K562 (cell line): ENCODE results near the gene ARSJ. TPM values are rescaled to one million over a fixed set of nuclear protein-coding genes. Genes with fewer than 3 reads are reported as not detected.

Source experiments
- ATAC-seq: fragments of 200-7000 bp; cut with Tn5 transposase; 3 replicates; pipeline ENCODE4 v1.9.1; 2020; ENCODE audit warnings: moderate library complexity
- BruUV-seq: library from RNA; stranded (reverse); fragments of 400-500 nt; replicated peaks from 2 replicates; lab custom pipeline; 2021; lab: Mats Ljungman, UMichigan
- CTCF ChIA-PET: fragments of 300-600 bp; formaldehyde crosslinking; extraction: SDS; loops from one replicate; lab custom pipeline; 2021; ENCODE audit warnings: low intra/inter-chr PET ratio; lab: Yijun Ruan, JAX
- POLR2A ChIA-PET: fragments of 300-600, 350-650 bp; sonication (Branson Sonifier 250); formaldehyde crosslinking; extraction: SDS; loops from one replicate; lab custom pipeline; 2021; ENCODE audit warnings: antibody characterized with exemption, inconsistent platforms; lab: Yijun Ruan, JAX
- DNase-seq, 4 experiments: peaks; one replicate each; pipeline versions ENCODE4 v3.0.0 to v3.0.0-alpha.2; 2011 to 2018; ENCODE audit warnings: low spot score in 3 of 4, mixed read lengths in 3 of 4; ENCODE audit errors: extremely low read depth in 1 of 4
- FAIRE-seq: peaks from 2 replicates; lab custom pipeline; 2011; peaks lifted over from hg19 to GRCh38; lab: Jason Lieb, UNC
- H2AFZ ChIP-seq: 2 replicates; pipeline ENCODE4 v1.6.0; 2011; ENCODE audit warnings: low read depth, low read length, control low read depth, inconsistent platforms
- H3K27ac ChIP-seq: fragments of 200-600 bp; 3 replicates; pipeline ENCODE4 v1.8.0; 2011; ENCODE audit warnings: low read depth, mild to moderate bottlenecking, control low read depth, inconsistent platforms, low read length, moderate library complexity, mixed read lengths; ENCODE audit errors: extremely low read depth
- H3K27me3 ChIP-seq, 2 experiments: fragments of 300-600 bp in 1 of 2; 2 replicates in 1 of 2; 3 replicates in 1 of 2; pipeline versions ENCODE4 v1.6.0 to v1.8.0; 2011; ENCODE audit warnings: inconsistent platforms in 2 of 2, low read length in 2 of 2, mild to moderate bottlenecking in 1 of 2, mixed read lengths in 1 of 2, moderate library complexity in 1 of 2; ENCODE audit not compliant: control insufficient read depth in 2 of 2, insufficient read depth in 2 of 2
- H3K36me3 ChIP-seq: fragments of 300-600 bp; 3 replicates; pipeline ENCODE4 v1.8.0; 2011; ENCODE audit warnings: mild to moderate bottlenecking, low read length, inconsistent platforms; ENCODE audit not compliant: control insufficient read depth, insufficient read depth
- H3K4me1 ChIP-seq, 2 experiments: fragments of 200-600 bp in 1 of 2; replicated peaks in 1 of 2; 2 replicates in 1 of 2; 3 replicates in 1 of 2; pipeline versions ENCODE4 v1.5.1 to v1.8.0; 2011; ENCODE audit warnings: inconsistent platforms in 2 of 2, low read length in 2 of 2, mild to moderate bottlenecking in 1 of 2, mixed read lengths in 1 of 2, moderate library complexity in 1 of 2; ENCODE audit not compliant: control insufficient read depth in 2 of 2, insufficient read depth in 2 of 2
- H3K4me2 ChIP-seq: 2 replicates; pipeline ENCODE4 v1.6.1; 2011; ENCODE audit warnings: low read length, control low read depth, inconsistent platforms, mixed read lengths; ENCODE audit not compliant: insufficient read depth
- H3K4me3 ChIP-seq: fragments of 200-600 bp; sonication (generic), shearing (Covaris generic); 2 replicates; pipeline ENCODE4 v1.5.1; 2016; ENCODE audit warnings: control low read depth, inconsistent platforms
- H3K79me2 ChIP-seq: fragments of 200-600 bp; 3 replicates; pipeline ENCODE4 v1.8.0; 2011; ENCODE audit warnings: low read length, inconsistent platforms; ENCODE audit not compliant: control insufficient read depth, insufficient read depth
- H3K9ac ChIP-seq, 2 experiments: 2 replicates each; pipeline versions ENCODE4 v1.6.0 to v1.6.1; 2011; ENCODE audit warnings: low read depth in 2 of 2, low read length in 2 of 2, control low read depth in 1 of 2, inconsistent platforms in 1 of 2, mild to moderate bottlenecking in 1 of 2, mixed read lengths in 1 of 2; ENCODE audit not compliant: insufficient read depth in 1 of 2
- H3K9me1 ChIP-seq: one replicate; pipeline ENCODE4 v1.6.0; 2011; ENCODE audit warnings: inconsistent platforms, mild to moderate bottlenecking, low read length, moderate library complexity; ENCODE audit not compliant: control insufficient read depth, insufficient read depth
- H3K9me3 ChIP-seq: replicated peaks from 2 replicates; pipeline ENCODE4 v1.5.1; 2011; ENCODE audit warnings: low read depth, low read length, inconsistent platforms; ENCODE audit not compliant: control insufficient read depth, insufficient read depth
- H4K20me1 ChIP-seq: replicated peaks from 2 replicates; pipeline ENCODE4 v1.6.1; 2011; ENCODE audit warnings: low read length, inconsistent platforms, mixed read lengths; ENCODE audit not compliant: control insufficient read depth, insufficient read depth
- AFF4 ChIP-seq: sonication (generic); formaldehyde crosslinking; IDR thresholded peaks from 2 replicates; pipeline ENCODE4 v1.8.0; 2023; ENCODE audit warnings: mild to moderate bottlenecking, missing genetic modification reagents
- ELF2 ChIP-seq: fragments of 250-450 bp; sonication (Bioruptor Pico); IDR thresholded peaks from 2 replicates; pipeline ENCODE4 v1.5.0; 2021; ENCODE audit warnings: mild to moderate bottlenecking
- ETS1 ChIP-seq: conservative IDR thresholded peaks from 2 replicates; pipeline ENCODE4 v1.6.1; 2011; ENCODE audit warnings: low read depth, mild to moderate bottlenecking, low read length; ENCODE audit not compliant: control insufficient read depth
- JUND ChIP-seq, 2 experiments: IDR thresholded peaks; 2 replicates in 1 of 2; 3 replicates in 1 of 2; pipeline ENCODE4 v1.6.1; 2011; ENCODE audit warnings: borderline replicate concordance in 2 of 2, low read depth in 2 of 2, low read length in 2 of 2, improper control_type of control experiment in 1 of 2, missing biosample characterization in 1 of 2, missing genetic modification characterization in 1 of 2, missing genetic modification reagents in 1 of 2
- RBM15 ChIP-seq: fragments of 200-400 bp; formaldehyde crosslinking; IDR thresholded peaks from 2 replicates; pipeline ENCODE4 v1.6.1; 2018; ENCODE audit warnings: mild to moderate bottlenecking, low read length, moderate library complexity; ENCODE audit not compliant: insufficient read depth
- RFX1 ChIP-seq: fragments of 450-650 bp; IDR thresholded peaks from 2 replicates; pipeline ENCODE4 v1.6.1; 2016; ENCODE audit warnings: mild to moderate bottlenecking, moderate library complexity
- SAP30 ChIP-seq: fragments of 200-600 bp; sonication (generic); IDR thresholded peaks from 2 replicates; pipeline ENCODE4 v1.6.1; 2012; ENCODE audit warnings: borderline replicate concordance, low read depth, mild to moderate bottlenecking, moderate library complexity, low read length, control low read depth, inconsistent platforms; ENCODE audit not compliant: insufficient read depth, poor library complexity, severe bottlenecking
- SREBF1 ChIP-seq: fragments of 150-350 bp; IDR thresholded peaks from 2 replicates; pipeline ENCODE4 v1.6.1; 2014; ENCODE audit warnings: antibody characterized with exemption, low read depth, low read length, borderline replicate concordance
- TCF7L2 ChIP-seq: fragments of 150-350 bp; IDR thresholded peaks from 2 replicates; pipeline ENCODE4 v1.6.1; 2016; ENCODE audit warnings: low read depth, mild to moderate bottlenecking, low read length, moderate library complexity
- ZEB2 ChIP-seq: fragments of 450-650 bp; IDR thresholded peaks from 2 replicates; pipeline ENCODE4 v1.6.1; 2016
- ZNF165 ChIP-seq: fragments of 250-450 bp; sonication (Bioruptor Pico); IDR thresholded peaks from 2 replicates; pipeline ENCODE4 v1.4.0; 2020; ENCODE audit warnings: borderline replicate concordance
- WGBS: fragments of 100-300 bp; shearing (Covaris generic); methylation state at CpG from one replicate; pipeline ENCODE4 v1.1.6; 2016; ENCODE audit warnings: low coverage, mixed read lengths; ENCODE audit not compliant: insufficient coverage; ENCODE audit errors: missing lambda C conversion rate; 5-methylcytosine and 5-hydroxymethylcytosine counted together
- in situ Hi-C: fragments of 300-500 bp; cut with MboI; formaldehyde crosslinking; loops from 4 replicates; pipeline ENCODE4 v1.15.0; 2018; ENCODE audit warnings: inconsistent platforms, mixed read lengths
- intact Hi-C: fragments of 100-400 bp; cut with micrococcal nuclease; formaldehyde crosslinking; loops from 2 replicates; pipeline ENCODE4 v1.14.2; 2022
- polyA plus RNA-seq, 8 experiments: library from polyadenylated mRNA; depleted of rRNA in 4 of 8; stranded (reverse) in 5 of 8; unstranded in 3 of 8; fragments of >200 nt; fragmentation: Nextera tagmentation in 2 of 8; fragmentation: Illumina TruSeq in 1 of 8; extraction: Ambion mirVana in 2 of 8; extraction: Trizol in 1 of 8; gene quantifications; 2 replicates each; pipeline versions ENCODE4 v1.2.1 to v1.2.3, GENCODE V29; 2011 to 2014; ENCODE audit warnings: inconsistent platforms in 1 of 8, missing spikeins in 1 of 8
- total RNA-seq, 7 experiments: library from RNA; depleted of rRNA in 6 of 7; stranded (reverse); fragments of >200 nt in 6 of 7; fragmentation: Illumina TruSeq in 2 of 7; extraction: Trizol in 2 of 7; gene quantifications; 2 replicates each; pipeline versions ENCODE4 v1.2.1 to v1.2.3, GENCODE V29; 2011 to 2021; ENCODE audit warnings: low replicate concordance in 1 of 7

ARSJ gene
- total and polyA plus RNA-seq, 9 of the 15 experiments (the other 6 are each of a cell fraction or from before 2014, with no cell fraction given): not detected

DNA sequence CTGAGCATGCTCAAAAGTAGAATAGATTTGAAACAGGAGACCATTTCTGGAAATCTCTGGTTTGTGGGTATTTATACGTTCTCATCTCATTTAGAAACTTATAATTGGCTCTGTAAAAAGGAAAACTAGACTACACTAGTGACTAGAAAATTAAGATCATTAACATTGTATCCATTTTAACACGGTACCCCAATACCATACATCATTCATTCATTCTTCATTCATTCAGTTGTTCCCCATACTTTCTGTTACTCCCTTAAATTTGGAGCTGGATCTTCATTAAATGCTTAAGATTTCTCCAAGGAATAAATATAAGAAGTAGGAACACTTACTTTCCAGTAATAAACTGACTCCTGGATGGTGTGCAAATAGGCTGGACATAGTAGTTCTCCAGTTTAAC lies 1.3 kb downstream of the ARSJ start:
- TF ChIP-seq SREBF1 (no peak), JUND (IDR thresholded peaks at IDR 0.05; ENCODE audit: borderline replicate concordance, low read depth, low read length) (no peak), JUND (tag; IDR thresholded peaks at IDR 0.05; ENCODE audit: borderline replicate concordance, low read depth, low read length) (no peak), SAP30 (no peak), ZEB2 (no peak), TCF7L2 (no peak), ZNF165 (CRISPR knock-in tag) (no peak), RBM15 (no peak), RFX1 (no peak), AFF4 (CRISPR knock-in tag) (no peak), ELF2 (CRISPR knock-in tag) (no peak), ETS1 (no peak)
- TF ChIP-seq, all 486 proteins: peak for 0
- Histone ChIP-seq H3K27ac (no peak overlapping the region), H4K20me1 (no peaks in the 10 kb centered on the region), H3K4me2 (no peak overlapping the region), H3K4me1 (no peaks in the 10 kb centered on the region), H3K27me3 (no peaks in the 10 kb centered on the region), H3K9ac (no peak overlapping the region), H3K9me1 (no peaks in the 10 kb centered on the region), H3K9me3 (no peaks in the 10 kb centered on the region), H2AFZ (no peak overlapping the region), H3K36me3 (no peaks in the 10 kb centered on the region), H3K4me3 (no peak overlapping the region), H3K79me2 (no peaks in the 10 kb centered on the region)
- ATAC-seq: no peak
- FAIRE-seq: no peak
- DNase-seq: no peak
- no TSS peak for BruUV-seq
- POLR2A ChIA-PET: no interaction called here
- intact Hi-C loops (no loop called here), in situ Hi-C loops (no loop called here)
- CTCF ChIA-PET: no interaction called here
- 4% methylated on average over 2 of the region's 2 CpGs for WGBS
